ENCODE results near the gene MYOCOS. TPM values are rescaled to one million over a fixed set of nuclear protein-coding genes. Genes with fewer than 3 reads are reported as not detected.
"Not testable (repeated sequence)": the region's sequence is repeated elsewhere in the genome, so short reads cannot be mapped to it uniquely, and the experiment has no call there.

MYOCOS gene
- total RNA-seq, 2 experiments from 2014 or later, result 0.10 TPM; not detected in 1

- Mint-ChIP-seq H3K4me1 (ENCODE audit: low read depth) (peaks cover 6% of the 10 kb centered on the region), H3K36me3 (ENCODE audit: low read depth) (no peaks in the 10 kb centered on the region), H3K9me3 (ENCODE audit: insufficient read depth) (no peaks in the 10 kb centered on the region), H3K27me3 (ENCODE audit: low read depth) (peaks cover 16% of the 10 kb centered on the region), H3K4me3 (no peak overlapping the region), H3K27ac (no peak overlapping the region)
- ATAC-seq (no peak), DNase-seq (no peak)
- ChIA-PET CTCF (interaction anchor here (1.0 to 3.7 kb wide), 8 partner anchors 9 to 356 kb away, joined by 3 to 64 read pairs (median 17); partner anchors contain the start of genes PRRC2C and VAMP4), POLR2A (no interaction called here)
Measured at GRCh38 chr1:171646249-171646560, 24.2 kb downstream of the MYOCOS start.

DNA sequence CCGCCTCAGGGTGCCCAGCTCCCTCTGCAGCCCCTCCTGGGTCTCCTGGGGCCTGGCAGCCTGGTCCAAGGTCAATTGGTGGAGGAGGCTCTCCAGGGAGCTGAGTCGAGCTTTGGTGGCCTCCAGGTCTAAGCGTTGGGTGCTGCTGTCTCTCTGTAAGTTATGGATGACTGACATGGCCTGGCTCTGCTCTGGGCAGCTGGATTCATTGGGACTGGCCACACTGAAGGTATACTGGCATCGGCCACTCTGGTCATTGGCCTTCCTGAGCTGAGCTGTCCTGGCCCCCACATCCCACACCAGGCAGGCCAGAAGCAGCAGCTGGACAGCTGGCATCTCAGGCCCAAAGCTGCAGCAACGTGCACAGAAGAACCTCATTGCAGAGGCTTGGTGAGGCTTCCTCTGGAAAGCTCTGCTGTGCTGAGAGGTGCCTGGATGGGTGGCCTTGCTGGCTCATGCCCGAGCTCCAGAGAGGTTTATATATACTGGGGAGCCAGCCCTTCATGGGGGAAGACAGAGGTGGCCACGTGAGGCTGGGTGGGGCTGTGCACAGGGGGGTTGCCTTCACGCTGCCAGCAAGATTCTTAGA, 30.3 kb downstream of the MYOCOS start, which contains the start of gene MYOC:
TSS of gene MYOC (minus strand) at position 455 of the 589 bp plus-strand sequence. CDS start at position 378, 77 bp downstream.
- Mint-ChIP-seq H3K27me3 (ENCODE audit: low read depth) (peaks cover 36% of the 10 kb centered on the region), H3K27ac (no peak within 1 kb of the TSS), H3K4me1 (ENCODE audit: low read depth) (peaks cover 13% of the 10 kb centered on the region), H3K4me3 (no peak within 1 kb of the TSS), H3K9me3 (ENCODE audit: insufficient read depth) (no peaks in the 10 kb centered on the region), H3K36me3 (ENCODE audit: low read depth) (no peaks in the 10 kb centered on the region)
- ChIA-PET POLR2A (no interaction called here), CTCF (interaction anchor here (0.6 kb wide), 1 partner anchor 149 kb away, joined by 3 read pairs; no protein-coding TSS in a partner anchor)
- DNase-seq (no peak), ATAC-seq (no peak)

DNA sequence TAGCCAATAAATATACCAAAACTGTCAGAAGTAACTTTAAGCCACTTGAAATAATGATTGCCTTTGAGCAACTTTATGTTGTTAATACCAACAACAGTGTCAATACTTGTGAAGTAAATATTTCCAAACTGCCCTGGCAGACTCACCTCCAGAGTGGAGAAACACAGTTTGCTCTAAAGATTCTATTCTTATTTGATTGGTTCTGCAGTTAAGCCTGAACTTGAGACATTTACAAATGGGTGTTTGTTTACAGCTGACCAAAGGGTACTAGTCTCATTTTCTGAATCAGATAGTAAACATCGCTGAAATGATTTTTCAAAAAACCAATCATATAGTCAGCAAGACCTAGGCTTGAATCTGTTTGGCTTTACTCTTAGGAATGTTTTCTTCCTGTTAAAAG, 31.8 kb downstream of the MYOCOS start:
- Mint-ChIP-seq H3K4me1 (ENCODE audit: low read depth) (peaks cover 13% of the 10 kb centered on the region), H3K27me3 (ENCODE audit: low read depth) (peaks cover 36% of the 10 kb centered on the region), H3K9me3 (ENCODE audit: insufficient read depth) (no peaks in the 10 kb centered on the region), H3K4me3 (no peak overlapping the region), H3K27ac (no peak overlapping the region), H3K36me3 (ENCODE audit: low read depth) (no peaks in the 10 kb centered on the region)
- DNase-seq, result no peak
- CTCF ChIA-PET, result interaction anchor here (1.9 to 3.6 kb wide), 4 partner anchors 9 to 332 kb away, joined by 4 to 38 read pairs (median 10); partner anchors contain the start of gene VAMP4
- POLR2A ChIA-PET, result no interaction called here
- no peak for ATAC-seq

GRCh38 chr1:171654201-171654941, 32.3 kb downstream of the MYOCOS start:
- no peak overlapping the region for H3K27ac Mint-ChIP-seq
- H3K4me3 Mint-ChIP-seq, result no peak overlapping the region
- no peaks in the 10 kb centered on the region for H3K36me3 Mint-ChIP-seq (ENCODE audit: low read depth)
- no peaks in the 10 kb centered on the region for H3K9me3 Mint-ChIP-seq (ENCODE audit: insufficient read depth)
- peaks cover 13% of the 10 kb centered on the region for H3K4me1 Mint-ChIP-seq (ENCODE audit: low read depth)
- ChIA-PET CTCF (interaction anchor here (0.7 to 3.6 kb wide), 14 partner anchors 10 to 408 kb away, joined by 3 to 38 read pairs (median 4); partner anchors contain the start of genes METTL13 and VAMP4), POLR2A (interaction anchor here (1.1 kb wide), 1 partner anchor 87 kb away, joined by 5 read pairs; the partner anchor contains the start of gene VAMP4)
- peaks cover 36% of the 10 kb centered on the region for H3K27me3 Mint-ChIP-seq (ENCODE audit: low read depth)
- ATAC-seq (no peak), DNase-seq (no peak)

- Mint-ChIP-seq H3K4me1 (ENCODE audit: low read depth) (peaks cover 13% of the 10 kb centered on the region), H3K27me3 (ENCODE audit: low read depth) (peaks cover 32% of the 10 kb centered on the region), H3K27ac (no peak overlapping the region), H3K4me3 (no peak overlapping the region), H3K9me3 (ENCODE audit: insufficient read depth) (no peaks in the 10 kb centered on the region), H3K36me3 (ENCODE audit: low read depth) (no peaks in the 10 kb centered on the region)
- CTCF ChIA-PET, result interaction anchor here (0.7 to 3.6 kb wide), 14 partner anchors 10 to 409 kb away, joined by 3 to 38 read pairs (median 4); partner anchors contain the start of genes METTL13 and VAMP4
- DNase-seq (peak; percentile 76), ATAC-seq (peak; percentile 78)
- POLR2A ChIA-PET, result interaction anchor here (1.1 kb wide), 1 partner anchor 86 kb away, joined by 5 read pairs; the partner anchor contains the start of gene VAMP4
Measured at GRCh38 chr1:171654942-171655745, 33.1 kb downstream of the MYOCOS start.

DNA sequence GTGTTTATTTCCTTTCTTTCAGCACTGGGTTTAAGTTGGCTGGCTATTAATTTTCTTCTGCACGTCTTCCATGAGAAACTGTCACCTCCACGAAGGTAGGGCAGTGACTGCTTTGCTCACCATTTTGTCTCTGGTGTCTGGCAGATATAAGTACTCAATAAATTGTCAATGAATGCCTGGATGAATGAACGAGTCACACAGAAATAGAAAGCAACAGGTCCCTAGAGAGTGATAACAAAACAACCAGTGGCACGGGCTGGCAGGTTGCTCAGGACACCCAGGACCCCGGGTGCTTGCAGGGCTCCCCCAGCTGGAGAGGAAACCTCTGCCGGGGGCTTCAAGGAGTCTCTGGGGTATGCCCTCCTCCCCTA, 33.7 kb downstream of the MYOCOS start:
- POLR2A ChIA-PET, result no interaction called here
- H3K27me3 Mint-ChIP-seq (ENCODE audit: low read depth), result peaks cover 30% of the 10 kb centered on the region
- no peaks in the 10 kb centered on the region for H3K9me3 Mint-ChIP-seq (ENCODE audit: insufficient read depth)
- H3K4me3 Mint-ChIP-seq, result no peak overlapping the region
- peaks cover 13% of the 10 kb centered on the region for H3K4me1 Mint-ChIP-seq (ENCODE audit: low read depth)
- CTCF ChIA-PET, result interaction anchor here (1.2 to 3.6 kb wide), 7 partner anchors 11 to 410 kb away, joined by 3 to 38 read pairs (median 9); partner anchors contain the start of gene VAMP4
- no peaks in the 10 kb centered on the region for H3K36me3 Mint-ChIP-seq (ENCODE audit: low read depth)
- H3K27ac Mint-ChIP-seq, result no peak overlapping the region
- no peak for ATAC-seq
- no peak for DNase-seq

DNA sequence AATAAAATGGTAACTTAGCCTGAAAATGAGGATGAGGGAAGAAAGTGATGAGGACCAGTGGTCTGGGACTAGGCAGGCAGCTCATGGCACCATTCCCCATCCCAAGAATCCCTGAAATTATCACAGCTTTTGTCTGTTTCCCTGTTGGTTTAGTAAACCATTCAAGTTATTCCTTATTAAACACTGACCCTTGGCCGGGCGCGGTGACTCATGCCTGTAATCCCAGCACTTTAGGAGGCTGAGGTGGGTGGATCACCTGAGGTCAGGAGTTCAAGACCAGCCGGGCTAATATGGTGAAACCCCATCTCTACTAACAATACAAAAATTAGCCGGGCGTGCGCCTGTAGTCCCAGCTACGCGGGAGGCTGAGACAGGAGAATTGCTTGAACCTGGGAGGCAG, 34.2 kb downstream of the MYOCOS start:
- CTCF ChIA-PET, result interaction anchor here (0.9 to 3.6 kb wide), 7 partner anchors 11 to 329 kb away, joined by 3 to 38 read pairs (median 9); partner anchors contain the start of gene VAMP4
- H3K27ac Mint-ChIP-seq; H3K9me3 Mint-ChIP-seq (ENCODE audit: insufficient read depth); H3K36me3 Mint-ChIP-seq (ENCODE audit: low read depth); POLR2A ChIA-PET; H3K4me3 Mint-ChIP-seq; ATAC-seq; DNase-seq: not testable (repeated sequence)
- Mint-ChIP-seq H3K4me1 (ENCODE audit: low read depth) (peaks cover 13% of the 10 kb centered on the region), H3K27me3 (ENCODE audit: low read depth) (peaks cover 26% of the 10 kb centered on the region)

- no peaks in the 10 kb centered on the region for H3K9me3 Mint-ChIP-seq (ENCODE audit: insufficient read depth)
- H3K27me3 Mint-ChIP-seq (ENCODE audit: low read depth), result peaks cover 3% of the 10 kb centered on the region
- H3K36me3 Mint-ChIP-seq (ENCODE audit: low read depth), result no peaks in the 10 kb centered on the region
- H3K27ac Mint-ChIP-seq, result no peak overlapping the region
- DNase-seq, result no peak
- CTCF ChIA-PET, result interaction anchor here (1.6 kb wide), 1 partner anchor 17 kb away, joined by 4 read pairs; no protein-coding TSS in a partner anchor
- POLR2A ChIA-PET, result no interaction called here
- no peaks in the 10 kb centered on the region for H3K4me1 Mint-ChIP-seq (ENCODE audit: low read depth)
- no peak overlapping the region for H3K4me3 Mint-ChIP-seq
- ATAC-seq, result no peak
Measured at GRCh38 chr1:171661076-171661650, 39.1 kb downstream of the MYOCOS start.

DNA sequence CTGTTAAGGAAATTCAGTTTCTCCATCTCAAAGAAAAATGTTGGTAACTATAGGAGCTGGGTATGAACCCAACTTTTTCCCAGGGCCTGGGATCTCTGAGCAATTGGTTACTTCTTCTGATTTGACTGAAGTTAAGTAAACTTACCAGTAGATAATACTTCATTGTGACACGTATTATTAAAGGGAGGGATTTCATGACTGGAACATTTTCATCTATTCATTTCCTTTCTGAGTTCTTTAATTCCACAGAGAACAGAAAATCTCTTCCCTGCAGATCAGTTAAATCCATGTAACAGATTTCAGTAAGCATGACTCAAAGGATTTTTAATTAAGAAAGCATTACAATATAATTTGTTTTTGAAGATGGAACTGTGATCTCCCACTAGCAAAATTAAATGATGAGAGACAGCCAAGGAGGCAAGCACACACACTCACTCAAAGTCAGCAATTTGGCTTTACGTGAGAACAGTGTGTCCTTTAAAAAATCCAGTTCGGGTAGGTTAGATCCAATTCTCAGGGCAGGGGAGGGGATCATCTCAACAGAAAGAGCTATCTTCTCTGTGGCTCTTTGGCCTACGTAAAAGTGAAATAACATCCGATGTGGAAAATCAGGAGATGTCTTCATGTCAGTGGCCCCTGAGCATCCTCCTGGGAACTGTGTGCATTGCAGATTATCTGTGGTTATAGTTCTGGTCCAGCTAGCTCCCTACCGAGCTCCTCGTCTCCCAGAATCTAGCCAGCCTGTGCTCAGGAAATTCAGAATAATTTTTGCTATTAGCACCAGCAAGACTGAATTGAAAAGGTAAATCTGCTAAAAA, 41.2 kb downstream of the MYOCOS start:
- POLR2A ChIA-PET, result no interaction called here
- CTCF ChIA-PET, result no interaction called here
- no peak for ATAC-seq

DNA sequence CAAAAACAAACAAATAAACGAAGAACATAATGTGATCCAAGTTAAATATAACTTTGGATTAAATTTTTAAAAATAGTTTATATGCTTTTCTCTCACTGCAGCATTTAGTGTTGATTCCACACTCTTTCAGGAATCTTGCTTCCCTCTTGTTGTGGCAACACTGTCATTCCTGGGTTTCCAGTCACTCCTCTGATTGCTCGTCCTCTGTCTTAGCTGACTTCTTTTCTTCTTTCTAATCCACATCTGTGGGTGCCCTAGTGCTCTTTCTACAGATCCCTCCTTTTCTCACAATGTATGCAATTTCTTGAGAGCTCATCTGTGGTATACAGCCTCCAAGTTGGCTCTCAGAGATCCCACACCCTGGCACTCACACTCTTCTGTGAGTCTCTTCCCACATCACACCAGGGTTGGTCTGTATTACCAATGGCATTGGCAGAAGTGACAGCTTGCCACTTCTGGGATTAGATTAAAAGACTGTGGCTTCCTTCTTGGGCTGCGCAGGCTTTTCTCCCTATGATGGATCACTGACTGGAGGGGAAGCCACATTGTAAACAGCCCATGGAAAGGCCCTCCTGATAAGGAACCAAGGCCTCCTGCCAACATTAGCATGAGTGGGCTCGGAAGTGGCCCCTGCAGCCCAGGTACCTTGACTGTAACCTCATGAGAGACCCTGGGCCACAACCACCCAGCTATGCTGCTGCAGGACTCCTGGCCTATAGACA, 42.0 kb downstream of the MYOCOS start:
- no peak for DNase-seq
- Mint-ChIP-seq H3K9me3 (ENCODE audit: insufficient read depth) (no peaks in the 10 kb centered on the region), H3K27ac (no peak overlapping the region), H3K4me3 (no peak overlapping the region), H3K4me1 (ENCODE audit: low read depth) (no peaks in the 10 kb centered on the region), H3K36me3 (ENCODE audit: low read depth) (no peaks in the 10 kb centered on the region), H3K27me3 (ENCODE audit: low read depth) (peaks cover 3% of the 10 kb centered on the region)
- ChIA-PET CTCF (no interaction called here), POLR2A (no interaction called here)
- no peak for ATAC-seq

More for the DNA sequence above, 41.2 kb downstream of the MYOCOS start:
- Mint-ChIP-seq H3K4me3 (no peak overlapping the region), H3K27me3 (ENCODE audit: low read depth) (peaks cover 3% of the 10 kb centered on the region), H3K36me3 (ENCODE audit: low read depth) (no peaks in the 10 kb centered on the region), H3K27ac (no peak overlapping the region), H3K4me1 (ENCODE audit: low read depth) (no peaks in the 10 kb centered on the region), H3K9me3 (ENCODE audit: insufficient read depth) (no peaks in the 10 kb centered on the region)
- DNase-seq, result no peak
